Measurements from ENCODE around the gene WWC2.

Gene WWC2

DNA sequence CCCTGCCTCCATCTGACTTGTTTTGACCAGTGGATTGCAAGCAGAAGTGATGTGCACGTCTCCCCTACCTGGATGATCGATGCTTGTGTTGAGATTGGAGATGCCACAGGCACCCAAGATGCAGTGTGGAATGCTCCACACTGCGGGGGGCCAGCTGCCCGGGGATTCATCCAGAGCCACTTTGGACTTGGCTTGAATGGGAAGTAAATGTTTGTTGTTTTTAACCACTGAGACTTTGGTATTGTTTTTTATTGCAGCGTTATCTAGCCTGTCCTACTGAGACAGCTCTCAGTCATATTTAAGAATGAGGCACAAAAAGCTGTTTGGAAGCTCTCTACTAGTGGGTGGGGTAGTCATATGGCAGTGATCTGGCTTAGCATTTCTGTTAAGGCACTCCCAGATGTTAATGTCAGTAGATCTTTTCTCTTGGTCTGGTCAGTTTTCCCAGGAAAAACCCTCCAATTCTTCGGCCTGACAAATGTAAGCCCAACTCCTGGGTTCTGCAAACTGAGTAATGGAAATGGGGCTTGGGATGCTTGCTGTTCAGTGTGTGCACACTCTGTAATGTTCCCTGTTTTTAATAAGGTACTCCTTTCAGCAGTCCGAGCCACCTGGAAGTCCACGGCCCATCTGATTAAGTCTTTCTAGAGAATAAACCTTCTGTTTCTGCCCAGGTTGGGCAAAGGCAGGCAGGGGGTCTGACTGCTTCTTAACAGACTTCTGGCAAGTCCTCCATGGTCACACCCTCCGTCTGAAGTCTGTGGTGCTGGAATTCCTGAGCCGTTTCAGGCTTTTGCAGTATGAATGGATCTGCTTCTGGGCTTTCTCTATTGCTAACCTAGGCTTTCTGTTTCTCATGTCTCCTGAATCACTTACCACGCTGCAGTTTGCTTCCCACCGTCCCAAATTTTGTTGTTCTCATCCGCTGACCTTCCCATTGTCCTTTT is 74.8 kb downstream of the WWC2 start:
- TF ChIP-seq JUND (IDR thresholded peaks at IDR 0.05; ENCODE audit: low read depth), result no peak
- no peak for DNase-seq (ENCODE audit: low read depth in 1 of 2, low spot score in 1 of 2)
- in situ Hi-C loops (cut with HindIII; ENCODE audit: low pct_unique_long_range_greater_than_20kb, low sequenced_read_pairs), result no loop called here

DNA sequence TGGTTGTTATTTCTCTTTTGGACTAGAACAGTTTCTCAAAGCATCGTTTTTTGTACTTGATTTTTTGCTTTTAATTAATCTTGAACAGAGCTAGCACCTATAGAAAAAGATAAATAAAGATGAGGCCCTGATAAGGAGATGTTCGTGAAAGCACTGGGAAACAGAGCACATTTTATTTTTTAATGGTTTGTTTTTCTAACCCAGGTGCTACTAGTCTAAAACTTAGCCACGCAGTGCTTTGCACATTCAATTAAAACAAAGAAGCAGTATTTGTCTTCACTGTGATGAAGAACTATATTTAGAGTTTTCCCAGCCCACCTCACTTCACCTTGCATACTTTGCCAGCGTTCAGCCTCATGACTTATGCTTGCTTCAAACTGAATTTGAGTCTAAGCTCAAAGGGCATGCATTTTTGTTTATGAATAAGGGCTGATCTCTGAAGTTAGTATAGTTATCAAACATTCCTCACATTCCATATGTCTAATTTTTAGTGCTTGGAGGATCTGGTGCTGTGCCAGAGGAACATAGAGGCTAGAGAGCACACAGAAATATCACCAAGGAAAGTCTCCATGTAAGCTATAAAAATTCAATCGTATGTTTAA is 76.7 kb downstream of the WWC2 start:
- no peak for TF ChIP-seq JUND (IDR thresholded peaks at IDR 0.05; ENCODE audit: low read depth)
- in situ Hi-C loops (cut with HindIII; ENCODE audit: low pct_unique_long_range_greater_than_20kb, low sequenced_read_pairs), result no loop called here
- no peak for DNase-seq (ENCODE audit: low read depth in 1 of 2, low spot score in 1 of 2)

DNA sequence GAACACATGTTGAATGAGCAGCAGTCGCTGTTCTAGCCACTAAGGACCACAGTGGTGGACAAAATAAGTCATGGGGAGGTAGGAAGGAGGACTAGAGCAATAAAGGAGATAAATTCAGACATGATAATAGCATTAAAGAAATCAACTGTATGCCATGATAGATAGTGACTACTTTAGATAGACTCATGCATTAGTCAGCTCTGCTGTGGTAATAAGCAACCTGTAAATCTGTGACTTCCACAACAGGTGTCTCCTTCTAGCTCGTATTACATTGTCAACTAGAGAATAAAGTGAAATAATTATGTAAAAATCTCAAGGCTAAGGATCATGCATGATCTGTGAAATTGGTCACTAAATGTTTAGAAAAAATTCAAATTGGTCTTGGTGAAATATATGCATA is 77.9 kb downstream of the WWC2 start:
- DNase-seq (ENCODE audit: low read depth in 1 of 2, low spot score in 1 of 2), result no peak
- in situ Hi-C loops (cut with HindIII; ENCODE audit: low pct_unique_long_range_greater_than_20kb, low sequenced_read_pairs), result no loop called here
- no peak for TF ChIP-seq JUND (IDR thresholded peaks at IDR 0.05; ENCODE audit: low read depth)

DNA sequence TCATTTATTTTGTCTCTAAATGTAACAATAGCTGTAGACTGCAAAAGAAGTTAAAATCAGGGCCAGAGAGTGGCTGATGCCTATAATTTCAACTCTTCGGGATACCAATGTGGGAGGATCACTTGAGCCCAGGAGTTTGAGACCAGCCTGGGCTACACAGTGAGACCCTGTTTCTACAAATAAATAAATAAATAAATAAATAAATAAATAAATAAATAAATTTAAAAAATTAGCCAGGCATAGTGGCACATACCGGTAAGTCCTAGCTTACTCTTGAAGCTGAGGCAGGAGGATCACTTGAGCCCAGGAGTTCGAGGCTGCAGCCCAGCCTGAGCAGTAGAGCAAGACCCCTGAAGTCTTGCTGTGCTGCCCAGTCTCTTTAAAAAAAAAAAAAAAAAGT is 79.1 kb downstream of the WWC2 start:
- in situ Hi-C loops (cut with HindIII; ENCODE audit: low pct_unique_long_range_greater_than_20kb, low sequenced_read_pairs), result no loop called here
- no peak for TF ChIP-seq JUND (IDR thresholded peaks at IDR 0.05; ENCODE audit: low read depth)
- no peak for DNase-seq (ENCODE audit: low read depth in 1 of 2, low spot score in 1 of 2)

DNA sequence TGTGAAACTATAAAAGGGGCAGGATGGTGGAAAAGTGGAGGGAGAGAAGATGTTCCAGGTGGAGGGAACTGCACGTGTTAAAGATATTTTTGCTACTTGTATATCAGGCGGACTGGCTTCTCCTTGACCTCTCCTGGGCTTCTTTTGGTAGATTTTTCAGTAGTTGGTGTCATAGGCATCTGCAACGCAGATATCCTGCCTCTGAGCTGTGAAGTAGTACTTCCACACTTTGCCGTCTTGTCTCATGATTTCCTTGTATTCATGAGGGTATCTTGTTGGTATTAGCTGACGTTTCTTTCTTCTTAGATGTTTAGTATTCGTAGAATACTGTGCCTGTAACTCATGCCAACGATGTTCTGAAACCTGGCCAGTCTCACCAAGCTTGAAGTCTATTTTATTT is 81.0 kb downstream of the WWC2 start:
- no peak for TF ChIP-seq JUND (IDR thresholded peaks at IDR 0.05; ENCODE audit: low read depth)
- in situ Hi-C loops (cut with HindIII; ENCODE audit: low pct_unique_long_range_greater_than_20kb, low sequenced_read_pairs), result no loop called here

DNA sequence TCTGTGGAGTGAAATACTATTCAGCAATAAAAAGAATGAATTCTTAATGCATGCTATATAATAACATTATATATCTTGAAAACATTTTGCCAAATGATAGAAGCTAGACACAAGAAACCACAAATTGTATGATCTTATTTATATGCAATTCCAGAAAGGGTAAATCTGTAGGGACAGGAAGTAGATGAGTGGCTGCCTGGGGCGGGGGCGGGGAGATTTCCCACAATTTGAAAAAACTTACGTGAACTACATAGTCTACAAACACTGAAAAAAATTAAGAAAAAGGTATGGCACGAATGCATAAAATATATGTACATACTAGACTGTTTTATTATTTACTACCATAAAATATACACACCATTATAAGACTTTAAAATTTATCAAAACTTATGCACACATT is 81.6 kb downstream of the WWC2 start:
- in situ Hi-C loops (cut with HindIII; ENCODE audit: low pct_unique_long_range_greater_than_20kb, low sequenced_read_pairs), result no loop called here
- TF ChIP-seq JUND (IDR thresholded peaks at IDR 0.05; ENCODE audit: low read depth), result no peak
- DNase-seq (ENCODE audit: low read depth in 1 of 2, low spot score in 1 of 2), result no peak

More for the DNA sequence above, 81.0 kb downstream of the WWC2 start:
- DNase-seq (ENCODE audit: low read depth in 1 of 2, low spot score in 1 of 2), result no peak

DNA sequence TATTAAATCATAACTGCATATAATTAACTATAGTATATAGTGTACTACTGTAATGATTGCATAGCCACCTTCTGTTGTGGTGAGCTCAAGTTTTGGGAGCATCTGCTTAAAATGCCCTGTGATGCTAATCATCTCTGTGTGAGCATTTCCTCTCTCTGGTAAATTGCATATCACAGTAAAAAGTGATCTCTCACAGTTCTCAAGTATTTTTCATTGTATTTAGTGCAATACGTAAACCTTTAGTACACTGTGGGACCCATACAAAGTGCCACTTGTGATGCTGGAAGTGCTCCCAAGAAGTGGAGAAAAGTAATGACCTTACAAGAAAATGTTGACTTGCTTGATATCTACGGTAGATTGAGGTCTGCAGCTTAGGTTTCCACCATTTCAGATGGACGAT is 82.0 kb downstream of the WWC2 start:
- in situ Hi-C loops (cut with HindIII; ENCODE audit: low pct_unique_long_range_greater_than_20kb, low sequenced_read_pairs), result no loop called here

DNA sequence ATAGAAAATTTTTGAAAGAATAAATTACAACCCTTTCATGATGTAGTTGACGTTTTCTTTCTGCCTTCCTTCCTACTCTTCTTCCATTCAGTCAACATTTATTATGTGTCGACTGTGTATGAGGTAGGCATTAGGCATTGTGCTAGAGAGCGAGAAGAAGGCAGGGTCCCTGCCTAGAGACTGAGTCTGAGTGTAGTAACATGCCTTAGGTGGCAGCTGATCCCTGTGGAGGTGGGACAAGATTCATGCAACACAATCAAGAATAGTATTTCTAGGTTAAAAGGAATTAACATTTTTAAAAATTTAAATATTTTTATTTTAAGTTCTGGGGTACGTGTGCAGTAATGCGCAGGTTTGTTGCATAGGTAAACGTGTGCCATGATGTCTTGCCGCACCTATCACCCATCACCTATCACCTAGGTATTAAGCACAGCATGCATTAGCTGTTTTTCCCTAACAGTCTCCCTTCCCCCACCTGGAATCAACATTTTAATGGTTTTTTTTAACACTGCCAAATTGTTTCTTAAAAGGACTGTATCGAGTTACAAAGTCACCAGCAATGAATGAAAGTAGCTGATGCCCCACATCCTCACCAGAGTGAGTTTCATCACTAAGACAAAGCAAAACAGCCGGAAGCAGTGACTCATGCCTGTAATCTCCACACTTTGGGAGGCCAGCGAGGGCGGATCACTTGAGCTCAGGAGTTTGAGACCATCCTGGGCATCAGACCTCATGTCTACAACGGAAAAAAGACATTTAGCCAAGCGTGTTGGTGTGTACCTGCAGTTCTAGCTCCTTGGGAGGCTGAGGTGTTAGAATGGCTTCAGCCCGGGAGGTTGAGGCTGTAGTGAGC is 84.0 kb downstream of the WWC2 start:
- DNase-seq (ENCODE audit: low read depth in 1 of 2, low spot score in 1 of 2), result no peak
- no peak for TF ChIP-seq JUND (IDR thresholded peaks at IDR 0.05; ENCODE audit: low read depth)
- in situ Hi-C loops (cut with HindIII; ENCODE audit: low pct_unique_long_range_greater_than_20kb, low sequenced_read_pairs), result no loop called here

More for the DNA sequence above, 82.0 kb downstream of the WWC2 start:
- DNase-seq (ENCODE audit: low read depth in 1 of 2, low spot score in 1 of 2), result no peak
- no peak for TF ChIP-seq JUND (IDR thresholded peaks at IDR 0.05; ENCODE audit: low read depth)

DNA sequence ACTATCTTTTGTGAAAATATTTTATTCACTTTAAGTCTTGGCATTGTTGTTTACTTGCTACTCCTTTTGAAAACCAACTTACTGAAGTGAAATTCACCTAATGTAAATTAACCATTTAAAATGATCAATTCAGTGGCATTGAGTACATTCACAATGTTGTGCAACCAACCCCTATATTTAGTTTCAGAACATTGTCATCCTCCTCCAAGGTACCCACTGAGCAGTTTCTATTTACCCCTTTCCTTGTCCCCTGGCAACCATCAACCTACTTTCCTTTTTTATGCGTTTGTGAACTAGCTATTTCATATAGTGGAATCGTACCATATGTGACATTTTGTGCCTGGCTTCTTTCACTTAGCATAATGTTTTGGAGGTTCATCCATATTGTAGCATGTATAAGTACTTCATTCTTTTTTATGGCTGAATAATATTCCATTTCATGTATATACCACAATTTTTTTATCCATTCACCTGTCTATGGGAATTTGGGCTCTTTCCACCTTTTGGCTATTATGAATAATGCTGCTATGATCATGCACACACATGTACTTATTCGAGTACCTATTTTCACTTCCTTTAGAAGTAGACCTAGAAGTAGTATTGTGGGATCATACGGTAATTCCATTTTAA is 85.0 kb downstream of the WWC2 start:
- DNase-seq (ENCODE audit: low read depth in 1 of 2, low spot score in 1 of 2), result no peak
- in situ Hi-C loops (cut with HindIII; ENCODE audit: low pct_unique_long_range_greater_than_20kb, low sequenced_read_pairs), result no loop called here
- no peak for TF ChIP-seq JUND (IDR thresholded peaks at IDR 0.05; ENCODE audit: low read depth)

DNA sequence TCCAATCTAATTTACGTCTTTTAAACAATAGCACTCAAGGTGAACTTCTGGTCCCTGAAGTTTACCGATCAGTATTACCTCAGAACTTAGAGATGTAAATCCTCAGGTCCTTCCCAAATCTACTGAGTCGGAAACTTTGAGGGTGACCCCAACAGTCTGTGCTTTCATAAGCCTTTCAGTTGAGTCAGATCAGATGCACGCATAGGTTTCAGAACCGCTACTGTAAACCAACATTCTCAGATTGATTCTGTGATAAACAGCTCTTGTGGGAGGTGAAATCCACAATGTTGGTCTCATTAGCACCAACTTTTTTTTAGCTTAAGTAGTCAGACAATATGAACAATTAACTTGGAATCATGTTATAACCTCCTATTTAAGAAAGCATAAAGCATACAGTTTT is 86.0 kb downstream of the WWC2 start:
- no peak for DNase-seq (ENCODE audit: low read depth in 1 of 2, low spot score in 1 of 2)
- in situ Hi-C loops (cut with HindIII; ENCODE audit: low pct_unique_long_range_greater_than_20kb, low sequenced_read_pairs), result no loop called here
- TF ChIP-seq JUND (IDR thresholded peaks at IDR 0.05; ENCODE audit: low read depth), result no peak

DNA sequence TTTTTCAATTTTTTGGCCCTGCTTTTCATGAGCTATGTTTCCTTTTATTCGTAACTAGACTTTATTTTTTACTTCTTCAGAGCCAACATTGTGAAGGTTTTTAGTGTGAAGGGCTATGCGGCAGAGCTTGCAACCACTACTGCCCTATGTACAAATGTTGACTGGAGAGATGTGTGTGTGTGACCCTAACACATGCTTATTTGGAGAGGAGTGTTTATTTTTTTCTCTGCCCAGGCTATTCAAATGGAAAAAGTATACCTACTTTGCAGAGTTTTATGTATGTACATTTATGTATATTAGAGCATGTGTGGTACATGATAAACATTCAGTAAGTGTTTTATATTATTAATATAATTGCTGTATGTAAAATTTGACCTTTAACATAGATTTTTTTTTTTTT is 86.5 kb downstream of the WWC2 start:
- no peak for TF ChIP-seq JUND (IDR thresholded peaks at IDR 0.05; ENCODE audit: low read depth)
- no peak for DNase-seq (ENCODE audit: low read depth in 1 of 2, low spot score in 1 of 2)
- in situ Hi-C loops (cut with HindIII; ENCODE audit: low pct_unique_long_range_greater_than_20kb, low sequenced_read_pairs), result no loop called here

DNA sequence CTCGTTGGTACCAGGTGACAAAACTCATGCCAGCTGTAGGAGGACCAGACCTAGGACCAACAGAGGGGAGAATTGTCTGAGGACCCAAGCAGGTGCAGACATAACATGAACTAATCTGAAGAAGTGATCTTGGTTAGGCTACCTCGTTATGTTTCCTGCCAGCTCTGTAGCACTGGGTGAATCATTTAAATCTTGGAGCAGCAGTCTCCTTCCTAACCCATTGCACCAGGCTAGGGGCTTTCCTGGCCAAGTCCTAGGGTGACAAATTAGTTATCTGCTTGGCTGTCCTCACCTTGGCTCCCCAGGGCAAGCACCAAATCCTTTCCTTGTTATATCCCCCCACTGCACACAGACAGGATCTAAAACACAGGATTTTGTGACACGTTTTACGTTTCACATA is 87.8 kb downstream of the WWC2 start:
- DNase-seq (ENCODE audit: low read depth in 1 of 2, low spot score in 1 of 2), result no peak
- TF ChIP-seq JUND (IDR thresholded peaks at IDR 0.05; ENCODE audit: low read depth), result no peak
- in situ Hi-C loops (cut with HindIII; ENCODE audit: low pct_unique_long_range_greater_than_20kb, low sequenced_read_pairs), result no loop called here
